OCI-LY3 (cell line): Measurements from ENCODE around the gene WFDC5.
"Not testable (repeated sequence)": the region's sequence is repeated elsewhere in the genome, so short reads cannot be mapped to it uniquely, and the experiment has no call there.

Experiments
- H2AFZ ChIP-seq: fragments of 200-600, 300-600 bp; shearing (Covaris generic); 2 replicates; pipeline ENCODE4 v1.6.0; 2014; ENCODE audit warnings: antibody characterized with exemption, low read depth, low read length
- H3K27ac ChIP-seq: fragments of 200-600, 300-600 bp; sonication (generic); 2 replicates; pipeline ENCODE4 v1.5.1; 2014; ENCODE audit warnings: mild to moderate bottlenecking, low read length, moderate library complexity, mixed read lengths
- H3K27me3 ChIP-seq: fragments of 200-600, 300-600 bp; sonication (generic); 2 replicates; pipeline ENCODE4 v1.6.1; 2014; ENCODE audit warnings: low read depth, low read length, mixed read lengths
- H3K36me3 ChIP-seq: fragments of 200-600, 300-600 bp; sonication (generic); replicated peaks from 2 replicates; pipeline ENCODE3; 2014; ENCODE audit warnings: low read depth, low read length, mixed read lengths
- H3K4me1 ChIP-seq: fragments of 300-600, 200-600 bp; sonication (generic); 2 replicates; pipeline ENCODE4 v1.6.1; 2014; ENCODE audit warnings: low read length, mixed read lengths
- H3K4me2 ChIP-seq: fragments of 200-600, 300-600 bp; sonication (generic); 2 replicates; pipeline ENCODE4 v1.6.1; 2014; ENCODE audit warnings: low read length, mixed read lengths
- H3K4me3 ChIP-seq: fragments of 300-600, 200-600 bp; sonication (generic); 2 replicates; pipeline ENCODE4 v1.5.1; 2014; ENCODE audit warnings: antibody characterized with exemption, mild to moderate bottlenecking, low read length, moderate library complexity
- H3K79me2 ChIP-seq: fragments of 300-600, 200-600 bp; shearing (Covaris generic); 2 replicates; pipeline ENCODE4 v1.6.1; 2014; ENCODE audit warnings: mild to moderate bottlenecking, low read length, mixed read lengths
- H3K9ac ChIP-seq: fragments of 300-600, 200-600 bp; shearing (Covaris generic); 2 replicates; pipeline ENCODE4 v1.6.0; 2014; ENCODE audit warnings: mild to moderate bottlenecking, low read length, moderate library complexity
- H3K9me3 ChIP-seq: fragments of 200-600, 300-600 bp; shearing (Covaris generic); 2 replicates; pipeline ENCODE4 v1.6.1; 2014; ENCODE audit warnings: low read length, mixed read lengths; ENCODE audit not compliant: insufficient read depth
- H4K20me1 ChIP-seq: fragments of 200-600, 300-600 bp; sonication (generic); 2 replicates; pipeline ENCODE4 v1.6.1; 2016; ENCODE audit warnings: low read length, mixed read lengths; ENCODE audit not compliant: insufficient read depth
- EZH2phosphoT487 ChIP-seq: fragments of 200-600 bp; shearing (Covaris generic); IDR thresholded peaks from 2 replicates; pipeline ENCODE4 v1.6.1; 2018; ENCODE audit warnings: antibody characterized with exemption, mixed run types, low read depth
- TF ChIP-seq, protein P1 (sequence below): fragments of 200-600, 300-600 bp; sonication (generic); IDR thresholded peaks from 2 replicates; pipeline ENCODE4 v1.5.1; 2014; ENCODE audit warnings: antibody characterized with exemption, low read length, low read depth

WFDC5 gene

DNA sequence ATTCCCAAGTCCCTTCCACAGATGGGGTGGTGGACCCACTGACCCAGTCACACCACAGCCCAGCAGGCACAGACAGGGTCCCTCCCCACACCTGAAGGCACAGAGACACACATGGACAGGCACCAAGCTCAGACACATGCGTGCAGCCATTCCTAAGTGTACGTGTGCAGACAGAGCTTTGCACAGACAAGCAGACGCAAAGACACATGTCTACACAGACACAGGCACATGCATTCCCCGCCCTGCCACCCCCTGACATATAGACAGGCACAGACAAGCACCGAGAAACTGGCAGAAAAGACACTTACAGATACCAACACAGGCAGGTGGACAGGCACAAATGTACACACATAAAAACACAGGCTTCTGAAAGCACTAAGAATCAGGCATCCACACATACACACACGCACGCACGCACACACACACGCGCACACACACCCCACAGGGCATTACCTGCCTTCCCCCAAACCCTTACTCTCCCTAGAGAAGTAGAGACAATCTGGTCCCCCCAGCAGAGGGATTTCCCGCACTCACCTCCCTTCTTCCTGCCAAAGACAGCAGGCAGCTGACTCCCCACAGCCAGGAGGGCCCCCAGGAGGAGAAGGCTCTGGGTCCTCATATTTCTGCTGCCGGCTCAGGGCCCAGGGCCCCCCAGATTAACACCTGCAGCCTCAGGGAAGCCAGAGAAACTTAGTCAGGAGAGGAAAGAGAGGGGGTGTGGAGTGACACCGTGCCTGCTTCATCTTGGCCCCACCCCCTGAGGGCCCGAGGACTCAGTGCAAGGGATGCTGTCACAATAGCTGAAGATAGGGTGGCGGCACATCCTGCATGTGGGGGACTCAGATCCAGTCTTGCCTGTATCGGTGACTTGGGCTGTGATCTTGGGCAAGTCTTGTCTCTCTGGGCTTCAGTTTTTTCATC is at the start of gene WFDC5:
Gene WFDC5, minus strand, starts transcription at position 710 of the 921 bp plus-strand sequence. Its CDS starts 91 bp downstream, at position 619.
- H4K20me1 ChIP-seq = no peaks in the 10 kb centered on the region
- no peaks in the 10 kb centered on the region for H3K27me3 ChIP-seq
- TF ChIP-seq, protein P1, sequence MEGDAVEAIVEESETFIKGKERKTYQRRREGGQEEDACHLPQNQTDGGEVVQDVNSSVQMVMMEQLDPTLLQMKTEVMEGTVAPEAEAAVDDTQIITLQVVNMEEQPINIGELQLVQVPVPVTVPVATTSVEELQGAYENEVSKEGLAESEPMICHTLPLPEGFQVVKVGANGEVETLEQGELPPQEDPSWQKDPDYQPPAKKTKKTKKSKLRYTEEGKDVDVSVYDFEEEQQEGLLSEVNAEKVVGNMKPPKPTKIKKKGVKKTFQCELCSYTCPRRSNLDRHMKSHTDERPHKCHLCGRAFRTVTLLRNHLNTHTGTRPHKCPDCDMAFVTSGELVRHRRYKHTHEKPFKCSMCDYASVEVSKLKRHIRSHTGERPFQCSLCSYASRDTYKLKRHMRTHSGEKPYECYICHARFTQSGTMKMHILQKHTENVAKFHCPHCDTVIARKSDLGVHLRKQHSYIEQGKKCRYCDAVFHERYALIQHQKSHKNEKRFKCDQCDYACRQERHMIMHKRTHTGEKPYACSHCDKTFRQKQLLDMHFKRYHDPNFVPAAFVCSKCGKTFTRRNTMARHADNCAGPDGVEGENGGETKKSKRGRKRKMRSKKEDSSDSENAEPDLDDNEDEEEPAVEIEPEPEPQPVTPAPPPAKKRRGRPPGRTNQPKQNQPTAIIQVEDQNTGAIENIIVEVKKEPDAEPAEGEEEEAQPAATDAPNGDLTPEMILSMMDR = no peak
- TF ChIP-seq EZH2phosphoT487 = no peak
- no peak within 1 kb of the TSS for H3K27ac ChIP-seq
- no peak within 1 kb of the TSS for H2AFZ ChIP-seq
- H3K4me3 ChIP-seq = no peak within 1 kb of the TSS
- H3K36me3 ChIP-seq = no peaks in the 10 kb centered on the region
- peaks cover 10% of the 10 kb centered on the region for H3K4me1 ChIP-seq
- no peak within 1 kb of the TSS for H3K9ac ChIP-seq
- no peak within 1 kb of the TSS; the same call in 1 of the 2 replicates for H3K4me2 ChIP-seq
- no peaks in the 10 kb centered on the region for H3K79me2 ChIP-seq
- no peaks in the 10 kb centered on the region for H3K9me3 ChIP-seq

DNA sequence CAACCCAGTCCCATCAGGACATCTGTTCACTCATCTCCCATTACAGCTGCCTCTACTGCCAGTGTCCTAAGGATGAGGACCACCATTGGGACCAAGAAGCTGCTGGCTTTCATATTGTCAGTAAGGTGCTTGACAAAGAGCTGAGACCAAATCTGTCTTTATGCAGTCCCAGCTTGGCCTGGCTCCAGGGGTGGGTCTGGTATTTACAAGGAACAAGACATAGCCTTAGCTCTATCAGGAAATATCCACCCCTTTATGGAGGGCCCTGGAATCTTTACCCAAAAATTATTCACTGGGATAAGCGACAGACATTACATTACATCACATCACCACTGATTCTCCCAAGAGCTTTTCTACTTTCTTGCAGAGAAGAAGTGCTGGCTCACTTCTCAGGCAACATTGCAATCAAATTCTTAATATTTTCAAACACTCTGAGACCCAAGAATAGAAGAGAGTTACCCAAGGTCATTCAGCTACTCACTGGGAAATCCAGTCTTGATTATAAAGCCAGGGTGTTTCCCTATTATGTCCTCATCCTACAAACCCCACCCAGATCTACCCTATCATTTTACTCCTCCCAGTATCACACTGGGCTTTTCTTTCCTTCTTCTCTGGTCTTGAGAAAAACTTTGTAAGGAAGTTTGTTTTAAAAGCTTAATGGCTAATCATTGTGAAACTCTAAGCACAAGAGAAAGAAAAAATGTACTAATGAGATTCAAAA is 48.3 kb upstream of the WFDC5 start:
- TF ChIP-seq, protein P1 = no peak
- TF ChIP-seq EZH2phosphoT487 = no peak

DNA sequence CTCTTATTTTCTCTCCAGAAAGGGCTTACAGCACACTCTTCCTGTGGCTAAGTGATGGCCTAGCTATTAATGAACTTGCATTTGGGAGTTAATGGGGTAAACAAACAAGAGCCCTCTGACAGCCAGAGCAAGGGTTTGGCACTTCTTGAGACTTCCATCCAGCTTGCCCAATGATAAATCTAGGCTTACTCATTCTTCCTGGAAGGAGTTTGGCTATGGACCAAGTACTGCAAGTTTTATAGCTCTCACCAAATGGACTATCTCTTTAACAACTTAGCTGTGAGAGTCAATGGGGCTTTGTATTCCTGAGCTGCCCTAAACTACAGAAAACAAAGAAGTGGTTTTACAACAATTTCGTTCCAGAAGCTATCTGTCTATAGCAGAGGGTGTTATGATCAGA is 43.0 kb upstream of the WFDC5 start:
- Histone ChIP-seq H3K27ac (no peak overlapping the region), H3K79me2 (no peaks in the 10 kb centered on the region), H3K9ac (no peak overlapping the region), H3K9me3 (peaks cover 41% of the 10 kb centered on the region), H3K4me3 (no peak overlapping the region), H2AFZ (no peak overlapping the region), H4K20me1 (no peaks in the 10 kb centered on the region), H3K27me3 (no peaks in the 10 kb centered on the region), H3K4me2 (no peak overlapping the region), H3K4me1 (peaks cover 29% of the 10 kb centered on the region), H3K36me3 (peaks cover 22% of the 10 kb centered on the region)
- no peak for TF ChIP-seq EZH2phosphoT487

More for the DNA sequence above, 48.3 kb upstream of the WFDC5 start:
- no peak overlapping the region for H3K27ac ChIP-seq
- H3K27me3 ChIP-seq = peaks cover 29% of the 10 kb centered on the region; the same call in 1 of the 2 replicates
- H2AFZ ChIP-seq = no peak overlapping the region
- peaks cover 20% of the 10 kb centered on the region for H3K9me3 ChIP-seq
- H3K4me3 ChIP-seq = no peak overlapping the region
- no peaks in the 10 kb centered on the region for H3K79me2 ChIP-seq
- no peak overlapping the region for H3K4me2 ChIP-seq
- no peaks in the 10 kb centered on the region for H3K36me3 ChIP-seq
- H4K20me1 ChIP-seq = no peaks in the 10 kb centered on the region
- H3K9ac ChIP-seq = no peak overlapping the region
- no peaks in the 10 kb centered on the region for H3K4me1 ChIP-seq

- H3K36me3 ChIP-seq = peaks cover 22% of the 10 kb centered on the region
- no peak overlapping the region for H3K4me3 ChIP-seq
- no peak overlapping the region for H3K27ac ChIP-seq
- H3K79me2 ChIP-seq = no peaks in the 10 kb centered on the region
- no peaks in the 10 kb centered on the region for H4K20me1 ChIP-seq
- H3K27me3 ChIP-seq = no peaks in the 10 kb centered on the region
- H3K4me2 ChIP-seq = no peak overlapping the region
- peaks cover 41% of the 10 kb centered on the region for H3K9me3 ChIP-seq
- no peak overlapping the region for H2AFZ ChIP-seq
- TF ChIP-seq, protein P1 = no peak
- TF ChIP-seq EZH2phosphoT487 = no peak
- H3K9ac ChIP-seq = no peak overlapping the region
- H3K4me1 ChIP-seq = peaks cover 35% of the 10 kb centered on the region
Measured at GRCh38 chr20:45156713-45157112, 41.7 kb upstream of the WFDC5 start.

DNA sequence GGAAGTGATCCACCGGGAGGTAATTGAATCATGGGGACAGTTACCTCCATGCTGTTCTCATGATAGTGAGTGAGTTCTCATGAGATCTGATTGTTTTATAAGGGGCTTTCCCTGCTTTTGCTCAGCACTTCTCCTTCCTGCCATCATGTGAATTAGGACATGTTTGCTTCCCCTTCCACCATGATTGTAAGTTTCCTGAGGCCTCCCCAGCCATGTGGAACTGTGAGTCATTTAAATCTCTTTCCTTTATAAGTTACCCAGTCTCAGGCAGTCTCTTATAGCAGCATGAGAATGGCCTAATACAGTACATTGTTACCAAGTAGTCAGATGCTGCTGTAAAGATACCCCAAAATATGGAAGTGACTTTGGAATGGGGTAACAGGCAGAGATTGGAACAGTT is 39.8 kb upstream of the WFDC5 start:
- Histone ChIP-seq H3K4me1 (peaks cover 46% of the 10 kb centered on the region), H3K9me3 (peaks cover 37% of the 10 kb centered on the region), H3K36me3 (peaks cover 22% of the 10 kb centered on the region), H3K27ac (peak overlapping the region; percentile 82), H3K4me2 (peak overlapping the region; percentile 57), H3K4me3 (peak overlapping the region; percentile 29; the same call in 1 of the 2 replicates)
- H2AFZ ChIP-seq, H4K20me1 ChIP-seq, H3K27me3 ChIP-seq, H3K9ac ChIP-seq, H3K79me2 ChIP-seq: not testable (repeated sequence)
